ENCODE results near the gene ASCC1. TPM values are rescaled to one million over a fixed set of nuclear protein-coding genes. Genes with fewer than 3 reads are reported as not detected.

The ASCC1 gene
- total and polyA plus RNA-seq, 2 of the 13 experiments (the other 11 are each of a cell fraction or from before 2014, with no cell fraction given), result 21.6 to 30.1 TPM

DNA sequence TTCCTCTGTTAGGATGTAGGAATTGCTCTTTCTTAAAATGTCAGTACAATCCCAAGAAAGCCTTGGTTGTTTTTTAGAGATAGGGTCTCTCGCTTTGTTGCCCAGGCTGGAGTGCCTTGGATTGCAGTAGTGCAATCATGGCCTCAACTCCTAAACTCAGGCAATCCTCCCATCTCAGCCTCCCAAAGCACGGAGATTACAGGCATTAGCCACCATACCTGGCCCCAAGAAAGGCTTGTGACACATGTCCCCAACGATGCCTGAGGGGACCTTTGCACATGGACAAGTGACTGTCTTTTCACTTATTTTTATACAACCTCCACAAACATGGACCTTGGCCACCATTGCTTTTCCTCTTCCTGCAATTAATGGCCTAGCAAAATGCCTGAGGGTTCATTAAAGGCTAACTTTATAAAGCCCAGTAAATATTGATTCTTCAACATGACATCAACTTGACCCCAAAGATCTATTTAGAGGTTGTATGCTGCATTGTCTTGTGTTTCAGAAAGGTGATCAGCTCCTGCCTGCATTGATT is 117.7 kb downstream of the ASCC1 start (continued):
- TF ChIP-seq, protein P1, sequence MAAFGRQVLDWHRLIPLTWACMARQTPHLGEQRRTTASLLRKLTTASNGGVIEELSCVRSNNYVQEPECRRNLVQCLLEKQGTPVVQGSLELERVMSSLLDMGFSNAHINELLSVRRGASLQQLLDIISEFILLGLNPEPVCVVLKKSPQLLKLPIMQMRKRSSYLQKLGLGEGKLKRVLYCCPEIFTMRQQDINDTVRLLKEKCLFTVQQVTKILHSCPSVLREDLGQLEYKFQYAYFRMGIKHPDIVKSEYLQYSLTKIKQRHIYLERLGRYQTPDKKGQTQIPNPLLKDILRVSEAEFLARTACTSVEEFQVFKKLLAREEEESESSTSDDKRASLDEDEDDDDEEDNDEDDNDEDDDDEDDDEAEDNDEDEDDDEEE (CRISPR knock-in tag; IDR thresholded peaks at IDR 0.05), result no peak
- TF ChIP-seq DNMT3B (CRISPR knock-in tag; conservative IDR thresholded peaks at IDR 0.05) (no peak), ARID2 (CRISPR knock-in tag; IDR thresholded peaks at IDR 0.05; ENCODE audit: borderline replicate concordance) (no peak), EP300 (IDR thresholded peaks at IDR 0.05; ENCODE audit: low read depth in 2 of 2, low read length in 2 of 2) (peak; percentile 43 to 97; a peak in 3 of 4 replicates), EP300 (CRISPR knock-in tag; IDR thresholded peaks at IDR 0.05; ENCODE audit: borderline replicate concordance) (peak; percentile 92), CAMTA2 (CRISPR knock-in tag; IDR thresholded peaks at IDR 0.05; ENCODE audit: borderline replicate concordance) (no peak), IRX3 (CRISPR knock-in tag; IDR thresholded peaks at IDR 0.05; ENCODE audit: borderline replicate concordance, low read depth) (no peak), ZIK1 (CRISPR knock-in tag; IDR thresholded peaks at IDR 0.05; ENCODE audit: borderline replicate concordance, low read depth) (no peak), ZNF274 (CRISPR knock-in tag; IDR thresholded peaks at IDR 0.05) (no peak), HOXD1 (CRISPR knock-in tag; IDR thresholded peaks at IDR 0.05) (peak; percentile 75; the same call in 1 of the 2 replicates), FOSL2 (CRISPR knock-in tag; IDR thresholded peaks at IDR 0.05) (peak; percentile 86), JUND (CRISPR knock-in tag; IDR thresholded peaks at IDR 0.05) (peak; percentile 62; the same call in 1 of the 2 replicates), FOXM1 (CRISPR knock-in tag; IDR thresholded peaks at IDR 0.05) (no peak), ZNF207 (IDR thresholded peaks at IDR 0.05; ENCODE audit: borderline replicate concordance) (no peak), ZNF777 (CRISPR knock-in tag; IDR thresholded peaks at IDR 0.05) (no peak), SNRNP70 (IDR thresholded peaks at IDR 0.05; ENCODE audit: low read depth, low read length) (no peak)
- TF ChIP-seq, protein P2, sequence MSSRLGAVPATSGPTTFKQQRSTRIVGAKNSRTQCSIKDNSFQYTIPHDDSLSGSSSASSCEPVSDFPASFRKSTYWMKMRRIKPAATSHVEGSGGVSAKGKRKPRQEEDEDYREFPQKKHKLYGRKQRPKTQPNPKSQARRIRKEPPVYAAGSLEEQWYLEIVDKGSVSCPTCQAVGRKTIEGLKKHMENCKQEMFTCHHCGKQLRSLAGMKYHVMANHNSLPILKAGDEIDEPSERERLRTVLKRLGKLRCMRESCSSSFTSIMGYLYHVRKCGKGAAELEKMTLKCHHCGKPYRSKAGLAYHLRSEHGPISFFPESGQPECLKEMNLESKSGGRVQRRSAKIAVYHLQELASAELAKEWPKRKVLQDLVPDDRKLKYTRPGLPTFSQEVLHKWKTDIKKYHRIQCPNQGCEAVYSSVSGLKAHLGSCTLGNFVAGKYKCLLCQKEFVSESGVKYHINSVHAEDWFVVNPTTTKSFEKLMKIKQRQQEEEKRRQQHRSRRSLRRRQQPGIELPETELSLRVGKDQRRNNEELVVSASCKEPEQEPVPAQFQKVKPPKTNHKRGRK (CRISPR knock-in tag; IDR thresholded peaks at IDR 0.05), result no peak
- TF ChIP-seq, protein P3, sequence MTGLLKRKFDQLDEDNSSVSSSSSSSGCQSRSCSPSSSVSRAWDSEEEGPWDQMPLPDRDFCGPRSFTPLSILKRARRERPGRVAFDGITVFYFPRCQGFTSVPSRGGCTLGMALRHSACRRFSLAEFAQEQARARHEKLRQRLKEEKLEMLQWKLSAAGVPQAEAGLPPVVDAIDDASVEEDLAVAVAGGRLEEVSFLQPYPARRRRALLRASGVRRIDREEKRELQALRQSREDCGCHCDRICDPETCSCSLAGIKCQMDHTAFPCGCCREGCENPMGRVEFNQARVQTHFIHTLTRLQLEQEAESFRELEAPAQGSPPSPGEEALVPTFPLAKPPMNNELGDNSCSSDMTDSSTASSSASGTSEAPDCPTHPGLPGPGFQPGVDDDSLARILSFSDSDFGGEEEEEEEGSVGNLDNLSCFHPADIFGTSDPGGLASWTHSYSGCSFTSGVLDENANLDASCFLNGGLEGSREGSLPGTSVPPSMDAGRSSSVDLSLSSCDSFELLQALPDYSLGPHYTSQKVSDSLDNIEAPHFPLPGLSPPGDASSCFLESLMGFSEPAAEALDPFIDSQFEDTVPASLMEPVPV (CRISPR knock-in tag; IDR thresholded peaks at IDR 0.05), result no peak
- TF ChIP-seq, protein P4, sequence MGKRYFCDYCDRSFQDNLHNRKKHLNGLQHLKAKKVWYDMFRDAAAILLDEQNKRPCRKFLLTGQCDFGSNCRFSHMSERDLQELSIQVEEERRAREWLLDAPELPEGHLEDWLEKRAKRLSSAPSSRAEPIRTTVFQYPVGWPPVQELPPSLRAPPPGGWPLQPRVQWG (CRISPR knock-in tag; IDR thresholded peaks at IDR 0.05; ENCODE audit: borderline replicate concordance, low read depth), result no peak
- TF ChIP-seq, protein P5, sequence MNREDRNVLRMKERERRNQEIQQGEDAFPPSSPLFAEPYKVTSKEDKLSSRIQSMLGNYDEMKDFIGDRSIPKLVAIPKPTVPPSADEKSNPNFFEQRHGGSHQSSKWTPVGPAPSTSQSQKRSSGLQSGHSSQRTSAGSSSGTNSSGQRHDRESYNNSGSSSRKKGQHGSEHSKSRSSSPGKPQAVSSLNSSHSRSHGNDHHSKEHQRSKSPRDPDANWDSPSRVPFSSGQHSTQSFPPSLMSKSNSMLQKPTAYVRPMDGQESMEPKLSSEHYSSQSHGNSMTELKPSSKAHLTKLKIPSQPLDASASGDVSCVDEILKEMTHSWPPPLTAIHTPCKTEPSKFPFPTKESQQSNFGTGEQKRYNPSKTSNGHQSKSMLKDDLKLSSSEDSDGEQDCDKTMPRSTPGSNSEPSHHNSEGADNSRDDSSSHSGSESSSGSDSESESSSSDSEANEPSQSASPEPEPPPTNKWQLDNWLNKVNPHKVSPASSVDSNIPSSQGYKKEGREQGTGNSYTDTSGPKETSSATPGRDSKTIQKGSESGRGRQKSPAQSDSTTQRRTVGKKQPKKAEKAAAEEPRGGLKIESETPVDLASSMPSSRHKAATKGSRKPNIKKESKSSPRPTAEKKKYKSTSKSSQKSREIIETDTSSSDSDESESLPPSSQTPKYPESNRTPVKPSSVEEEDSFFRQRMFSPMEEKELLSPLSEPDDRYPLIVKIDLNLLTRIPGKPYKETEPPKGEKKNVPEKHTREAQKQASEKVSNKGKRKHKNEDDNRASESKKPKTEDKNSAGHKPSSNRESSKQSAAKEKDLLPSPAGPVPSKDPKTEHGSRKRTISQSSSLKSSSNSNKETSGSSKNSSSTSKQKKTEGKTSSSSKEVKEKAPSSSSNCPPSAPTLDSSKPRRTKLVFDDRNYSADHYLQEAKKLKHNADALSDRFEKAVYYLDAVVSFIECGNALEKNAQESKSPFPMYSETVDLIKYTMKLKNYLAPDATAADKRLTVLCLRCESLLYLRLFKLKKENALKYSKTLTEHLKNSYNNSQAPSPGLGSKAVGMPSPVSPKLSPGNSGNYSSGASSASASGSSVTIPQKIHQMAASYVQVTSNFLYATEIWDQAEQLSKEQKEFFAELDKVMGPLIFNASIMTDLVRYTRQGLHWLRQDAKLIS (CRISPR knock-in tag; IDR thresholded peaks at IDR 0.05), result no peak

Data from HepG2 (cell line).